ENCODE results near the gene BTBD9.

- TF ChIP-seq ZNF274 (IDR thresholded peaks at IDR 0.05; ENCODE audit: low read depth, low read length) (no peak), YY1 (IDR thresholded peaks at IDR 0.05; ENCODE audit: insufficient read depth, insufficient read length) (no peak), SUZ12 (IDR thresholded peaks at IDR 0.05; ENCODE audit: extremely low read depth, insufficient read depth, insufficient read length) (no peak)
Measured at GRCh38 chr6:38423746-38424145, 216.0 kb downstream of the BTBD9 start.

All from NT2/D1 (cell line).